GM12891 (cell line): ENCODE results near the gene NKTR.
"Not testable (repeated sequence)": the region's sequence is repeated elsewhere in the genome, so short reads cannot be mapped to it uniquely, and the experiment has no call there.

ENCODE experiments used
- DNase-seq: peaks from one replicate; pipeline ENCODE4 v3.0.0; 2011; ENCODE audit warnings: low spot score; ENCODE audit not compliant: insufficient read length
- FAIRE-seq: peaks from 2 replicates; lab custom pipeline; 2011; peaks lifted over from hg19 to GRCh38; lab: Jason Lieb, UNC
- PAX5 ChIP-seq: IDR thresholded peaks from 2 replicates; pipeline ENCODE4 v1.6.1; 2011; ENCODE audit warnings: low read length, moderate library complexity, mild to moderate bottlenecking; ENCODE audit not compliant: insufficient read depth, severe bottlenecking
- POLR2A ChIP-seq: IDR thresholded peaks from 2 replicates; pipeline ENCODE4 v1.6.1; 2011; ENCODE audit warnings: low read depth, low read length, control low read depth
- POLR2AphosphoS5 ChIP-seq: IDR thresholded peaks from 2 replicates; pipeline ENCODE4 v1.6.1; 2011; ENCODE audit warnings: low read depth, low read length, control low read depth
- POU2F2 ChIP-seq: IDR thresholded peaks from 2 replicates; pipeline ENCODE4 v1.6.1; 2011; ENCODE audit warnings: low read depth, mild to moderate bottlenecking, control low read depth, low read length, moderate library complexity
- SPI1 ChIP-seq: IDR thresholded peaks from 2 replicates; pipeline ENCODE4 v1.6.1; 2011; ENCODE audit warnings: low read depth, low read length, control low read depth
- TAF1 ChIP-seq: IDR thresholded peaks from 2 replicates; pipeline ENCODE4 v1.6.1; 2011; ENCODE audit warnings: low read depth, low read length, control low read depth

NKTR gene

GRCh38 chr3:42575137-42575741 is 25.2 kb upstream of the NKTR start:
- TF ChIP-seq POLR2A (no peak), POU2F2 (no peak), SPI1 (no peak), TAF1 (no peak)
- FAIRE-seq (no peak), DNase-seq (no peak)

DNA sequence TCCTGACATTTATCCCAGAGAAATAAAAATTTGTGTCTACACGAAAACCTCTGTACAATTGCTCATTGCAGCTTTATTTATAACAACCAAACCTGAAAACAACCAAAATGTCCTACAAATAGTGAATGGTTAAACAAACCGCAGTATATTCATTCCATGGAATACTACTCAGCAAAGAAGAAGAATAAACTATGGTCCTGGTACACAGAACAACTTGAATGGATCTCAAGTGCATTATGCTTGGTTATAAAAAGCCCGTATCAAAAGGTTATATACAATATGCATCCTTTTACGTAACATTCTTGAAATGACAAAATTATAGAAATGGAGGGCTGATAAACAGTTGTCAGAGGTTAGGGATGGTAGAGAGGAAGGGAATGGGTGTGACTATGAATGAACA is 22.4 kb upstream of the NKTR start:
- no peak for DNase-seq
- no peak for FAIRE-seq
- TF ChIP-seq TAF1 = no peak
- no peak for TF ChIP-seq POLR2A
- no peak for TF ChIP-seq PAX5
- TF ChIP-seq POU2F2 = no peak
- TF ChIP-seq SPI1 = no peak
- no peak for TF ChIP-seq POLR2AphosphoS5

GRCh38 chr3:42579346-42579745 is 21.1 kb upstream of the NKTR start:
- DNase-seq, FAIRE-seq: not testable (repeated sequence)

DNA sequence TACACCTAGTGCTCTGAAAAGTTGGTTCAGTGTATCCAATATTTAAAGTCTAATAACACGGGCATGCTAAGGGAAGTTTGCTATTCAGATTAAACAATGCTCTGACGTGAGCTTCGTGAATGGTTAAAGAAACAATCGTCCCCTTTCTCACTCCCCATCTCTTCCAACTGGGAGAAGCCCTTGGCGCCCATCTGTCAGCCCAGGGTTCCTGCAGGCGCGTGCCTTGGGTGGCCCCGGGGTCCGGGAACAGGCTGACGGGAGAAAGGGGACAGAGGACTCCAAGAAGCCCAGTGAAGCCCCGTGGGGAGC is 19.1 kb upstream of the NKTR start:
- DNase-seq (no peak), FAIRE-seq (no peak)
- no peak for TF ChIP-seq SPI1
- no peak for TF ChIP-seq POU2F2
- TF ChIP-seq TAF1 = no peak
- no peak for TF ChIP-seq POLR2AphosphoS5
- TF ChIP-seq PAX5 = no peak
- TF ChIP-seq POLR2A = no peak

- DNase-seq (peak; percentile 97), FAIRE-seq (peak; percentile 99)
- TF ChIP-seq POLR2AphosphoS5 (0 out of 2 replicates have a peak, but pooled peaks have one; percentile 34), SPI1 (no peak), POLR2A (peak; percentile 54; the same call in 1 of the 2 replicates), TAF1 (0 out of 2 replicates have a peak, but pooled peaks have one; percentile 44)
Measured at GRCh38 chr3:42581709-42582473, 18.6 kb upstream of the NKTR start, which contains the start of gene SEC22C. Gene SEC22C, minus strand, starts transcription at chr3:42581967. Its CDS starts 12,921 bp downstream, at chr3:42569046.

DNA sequence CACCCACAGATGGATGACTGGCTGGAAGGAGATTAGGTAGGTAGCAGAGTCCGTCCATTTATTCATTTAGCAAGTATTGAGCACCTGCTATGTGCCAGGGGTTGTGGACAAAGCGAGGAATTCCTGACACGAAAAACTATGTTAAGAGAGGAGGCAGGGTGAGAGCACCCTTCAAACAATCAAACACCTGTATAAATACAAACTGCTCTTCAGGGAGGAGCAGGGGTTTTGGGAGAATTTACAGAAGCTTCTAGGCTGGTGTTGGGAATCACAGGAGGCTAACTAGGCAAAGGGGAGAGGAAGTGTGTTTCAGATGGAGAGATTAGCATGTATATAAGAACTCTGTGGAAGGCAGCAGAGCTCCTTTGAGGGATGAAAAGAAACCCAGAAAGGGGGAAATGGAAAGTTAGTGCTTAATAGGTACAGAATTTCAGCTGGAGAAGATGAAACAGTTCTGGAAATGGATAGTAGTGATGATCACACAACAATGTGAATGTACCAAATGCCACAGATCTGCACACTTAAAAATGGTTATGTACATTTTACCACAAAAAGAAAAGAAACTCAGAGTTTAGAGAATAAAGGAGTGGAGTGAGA is 17.9 kb upstream of the NKTR start:
- TF ChIP-seq SPI1 = no peak
- no peak for TF ChIP-seq POU2F2
- no peak for TF ChIP-seq POLR2AphosphoS5
- TF ChIP-seq PAX5 = no peak
- no peak for TF ChIP-seq TAF1
- TF ChIP-seq POLR2A = no peak
- FAIRE-seq (no peak), DNase-seq (no peak)

DNA sequence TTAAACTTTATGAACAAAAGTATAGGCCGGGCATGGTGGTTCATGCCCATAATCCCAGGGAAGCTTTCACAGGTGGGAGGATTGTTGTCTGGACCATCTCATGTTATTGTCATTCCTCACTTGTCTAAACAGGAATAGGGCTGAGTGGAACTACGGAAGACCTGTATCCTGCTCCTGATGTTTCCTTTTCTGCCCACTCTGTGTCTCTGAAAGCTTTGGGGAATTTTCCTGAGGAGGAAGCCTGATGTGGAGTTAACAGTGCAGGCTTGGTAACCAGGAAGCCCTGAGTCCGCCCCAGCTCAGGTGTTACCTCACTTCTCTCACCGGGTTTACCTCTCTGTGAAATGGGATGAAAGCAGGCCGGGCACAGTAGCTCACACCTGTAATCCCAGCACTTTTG is 11.9 kb upstream of the NKTR start:
- no peak for TF ChIP-seq PAX5
- TF ChIP-seq POU2F2 = no peak
- TF ChIP-seq SPI1 = no peak
- TF ChIP-seq TAF1 = no peak
- TF ChIP-seq POLR2AphosphoS5 = no peak
- no peak for TF ChIP-seq POLR2A
- no peak for FAIRE-seq
- no peak for DNase-seq

DNA sequence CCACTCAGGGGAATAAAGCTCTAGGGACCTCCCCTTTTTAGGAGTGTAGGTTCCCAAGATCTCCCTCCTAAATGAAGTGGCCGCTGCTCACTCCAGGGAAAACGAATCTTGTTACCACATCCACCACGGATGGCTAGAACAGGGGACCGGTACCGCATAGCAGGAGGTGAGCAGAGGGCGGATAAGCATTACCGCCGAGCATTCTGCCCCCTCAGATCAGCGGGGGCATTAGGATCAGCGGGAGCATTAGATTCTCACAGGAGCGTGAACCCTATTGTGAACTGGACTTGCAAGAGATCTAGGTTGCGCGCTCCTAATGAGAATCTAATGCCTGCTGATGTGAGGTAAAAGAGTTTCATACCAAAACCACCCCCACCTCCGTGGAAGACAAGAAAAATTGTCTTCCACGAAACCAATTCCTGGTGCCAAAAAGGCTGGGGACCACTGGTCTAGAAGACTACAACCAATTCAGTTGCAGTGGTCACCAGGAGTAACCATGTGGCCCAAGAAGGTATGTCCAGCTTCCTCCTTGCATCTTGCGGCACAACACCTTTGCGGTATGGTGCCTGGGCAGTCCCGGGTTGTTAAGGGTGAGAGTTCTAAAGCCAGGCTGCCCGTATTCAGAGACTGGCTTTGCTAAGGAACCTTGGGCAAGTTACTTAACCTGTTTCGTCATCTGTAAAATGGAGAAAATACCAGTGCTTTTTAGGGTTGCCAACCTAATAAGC is 10.9 kb upstream of the NKTR start:
- TF ChIP-seq POU2F2 (no peak), SPI1 (no peak), TAF1 (no peak), POLR2A (no peak), POLR2AphosphoS5 (no peak), PAX5 (no peak)
- FAIRE-seq (no peak), DNase-seq (no peak)

- TF ChIP-seq SPI1 = no peak
- no peak for TF ChIP-seq POLR2AphosphoS5
- TF ChIP-seq POLR2A = no peak
- no peak for TF ChIP-seq TAF1
- TF ChIP-seq PAX5 = no peak
- TF ChIP-seq POU2F2 = no peak
- FAIRE-seq (no peak), DNase-seq (no peak)
Measured at GRCh38 chr3:42590989-42591756, 9.3 kb upstream of the NKTR start.
